Left ventricle myocardium inferior (tissue), 1 donor: ENCODE data around the gene KANSL1. TPM values are rescaled to one million over a fixed set of nuclear protein-coding genes. Genes with fewer than 3 reads are reported as not detected.

Experiments
- DNase-seq: peaks from one replicate; pipeline ENCODE4 v3.0.0-alpha.2; 2020
- H3K27ac ChIP-seq: fragments of 200-600 bp; replicated peaks from 2 replicates; pipeline ENCODE4 v1.8.0; 2021
- H3K27me3 ChIP-seq: fragments of 200-600 bp; 2 replicates; pipeline ENCODE4 v1.8.0; 2021; ENCODE audit warnings: low read depth
- H3K36me3 ChIP-seq: fragments of 200-600 bp; 2 replicates; pipeline ENCODE4 v1.8.0; 2021
- H3K4me1 ChIP-seq: fragments of 200-600 bp; 2 replicates; pipeline ENCODE4 v1.8.0; 2021
- H3K4me3 ChIP-seq: fragments of 200-600 bp; 2 replicates; pipeline ENCODE4 v1.8.0; 2021; ENCODE audit warnings: mild to moderate bottlenecking, moderate library complexity
- H3K9me3 ChIP-seq: fragments of 200-600 bp; replicated peaks from 2 replicates; pipeline ENCODE4 v1.8.0; 2021
- intact Hi-C: fragments of 100-400 bp; cut with micrococcal nuclease; formaldehyde crosslinking; loops from one replicate; pipeline ENCODE4 v1.11.0; 2022
- total RNA-seq: library from RNA; stranded (reverse); fragmentation: NEBNext Ultra II Directional; extraction: Animal tissue kit (Norgen Biotek cat#: 25700); gene quantifications from one replicate; pipeline ENCODE4 v1.2.1, GENCODE V29; 2021
- TF ChIP-seq, protein P1 (sequence below): fragments of 200-600 bp; IDR thresholded peaks from 2 replicates; pipeline ENCODE4 v1.8.0; 2021; ENCODE audit warnings: antibody characterized with exemption, mild to moderate bottlenecking, borderline replicate concordance
- donor health status: DM: no; HTN: yes; CAD: no; lungs with severe emphysema.

Gene KANSL1
- total RNA-seq, 1 donor from 2014 or later: 23.7 TPM

GRCh38 chr17:46148247-46148646 is 45.0 kb downstream of the KANSL1 start:
- H3K36me3 ChIP-seq: no peaks in the 10 kb centered on the region
- no peak overlapping the region for H3K4me3 ChIP-seq
- no peak overlapping the region for H3K27ac ChIP-seq
- H3K9me3 ChIP-seq: no peaks in the 10 kb centered on the region
- no peaks in the 10 kb centered on the region for H3K27me3 ChIP-seq
- peaks cover 94% of the 10 kb centered on the region for H3K4me1 ChIP-seq
- DNase-seq: no peak
- TF ChIP-seq, protein P1, sequence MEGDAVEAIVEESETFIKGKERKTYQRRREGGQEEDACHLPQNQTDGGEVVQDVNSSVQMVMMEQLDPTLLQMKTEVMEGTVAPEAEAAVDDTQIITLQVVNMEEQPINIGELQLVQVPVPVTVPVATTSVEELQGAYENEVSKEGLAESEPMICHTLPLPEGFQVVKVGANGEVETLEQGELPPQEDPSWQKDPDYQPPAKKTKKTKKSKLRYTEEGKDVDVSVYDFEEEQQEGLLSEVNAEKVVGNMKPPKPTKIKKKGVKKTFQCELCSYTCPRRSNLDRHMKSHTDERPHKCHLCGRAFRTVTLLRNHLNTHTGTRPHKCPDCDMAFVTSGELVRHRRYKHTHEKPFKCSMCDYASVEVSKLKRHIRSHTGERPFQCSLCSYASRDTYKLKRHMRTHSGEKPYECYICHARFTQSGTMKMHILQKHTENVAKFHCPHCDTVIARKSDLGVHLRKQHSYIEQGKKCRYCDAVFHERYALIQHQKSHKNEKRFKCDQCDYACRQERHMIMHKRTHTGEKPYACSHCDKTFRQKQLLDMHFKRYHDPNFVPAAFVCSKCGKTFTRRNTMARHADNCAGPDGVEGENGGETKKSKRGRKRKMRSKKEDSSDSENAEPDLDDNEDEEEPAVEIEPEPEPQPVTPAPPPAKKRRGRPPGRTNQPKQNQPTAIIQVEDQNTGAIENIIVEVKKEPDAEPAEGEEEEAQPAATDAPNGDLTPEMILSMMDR: no peak
- intact Hi-C loops: no loop called here

DNA sequence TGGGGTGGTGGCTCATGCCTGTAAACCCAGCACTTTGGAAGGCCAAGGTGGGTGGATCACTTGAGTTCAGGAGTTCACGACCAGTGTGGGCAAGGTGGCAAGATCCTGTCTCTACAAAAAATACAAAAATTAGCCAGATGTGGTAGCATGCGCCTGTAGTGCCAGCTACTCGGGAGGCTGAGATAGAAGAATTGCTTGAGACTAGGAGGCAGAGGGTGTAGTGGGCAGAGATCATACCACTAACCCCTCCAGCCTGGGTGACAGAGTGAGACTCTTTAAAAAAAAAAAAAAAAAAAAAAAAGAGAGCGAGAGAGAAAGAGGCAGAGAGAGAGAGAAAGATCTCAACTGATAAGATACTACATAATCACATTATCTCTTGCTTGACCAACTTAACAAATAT is 45.9 kb downstream of the KANSL1 start:
- Histone ChIP-seq H3K27ac (no peak overlapping the region), H3K36me3 (no peaks in the 10 kb centered on the region), H3K9me3 (no peaks in the 10 kb centered on the region), H3K4me3 (no peak overlapping the region), H3K27me3 (no peaks in the 10 kb centered on the region), H3K4me1 (peaks cover 94% of the 10 kb centered on the region)
- intact Hi-C loops: no loop called here
- no peak for DNase-seq
- TF ChIP-seq, protein P1: no peak

DNA sequence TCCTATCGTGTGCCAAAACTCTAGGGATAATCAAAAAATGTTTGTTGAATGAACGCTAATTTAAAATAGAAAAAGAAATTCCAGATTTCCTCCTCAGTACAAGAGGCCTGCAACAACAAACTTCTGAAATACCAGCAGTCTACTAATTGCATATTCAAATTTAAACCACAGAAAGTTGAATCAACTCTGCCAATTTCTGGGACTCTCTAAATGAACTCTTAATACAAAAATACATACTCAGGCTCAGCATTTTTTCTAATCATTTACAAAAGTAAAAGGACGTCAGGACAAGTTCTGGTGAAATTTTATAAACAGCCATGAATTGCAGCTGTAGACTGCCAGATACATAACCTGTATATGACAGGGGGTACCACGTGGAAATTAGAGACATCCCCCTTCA is 49.0 kb downstream of the KANSL1 start:
- Histone ChIP-seq H3K27me3 (no peaks in the 10 kb centered on the region), H3K4me1 (peaks cover 94% of the 10 kb centered on the region), H3K27ac (no peak overlapping the region), H3K4me3 (no peak overlapping the region), H3K9me3 (no peaks in the 10 kb centered on the region), H3K36me3 (no peaks in the 10 kb centered on the region)
- intact Hi-C loops: no loop called here
- no peak for DNase-seq
- TF ChIP-seq, protein P1: no peak

DNA sequence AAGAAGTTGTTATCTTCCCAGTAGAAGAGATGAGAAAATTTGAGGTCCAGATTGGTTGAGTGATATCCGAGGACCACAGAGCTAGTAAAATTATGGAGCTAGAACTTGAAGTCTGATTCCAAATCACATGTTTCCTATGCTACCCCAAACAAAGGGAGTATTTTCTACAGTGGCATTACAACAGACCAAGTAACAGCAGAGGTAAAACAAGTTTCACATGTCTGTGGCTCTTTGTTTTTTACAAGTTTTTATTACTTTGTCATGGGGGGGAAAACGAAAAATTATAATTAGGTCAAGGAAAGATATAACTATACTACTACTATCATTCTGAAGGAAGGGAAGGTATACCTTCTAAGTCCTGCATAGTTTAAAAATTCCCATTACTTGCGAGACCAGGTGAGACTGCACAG is 49.4 kb downstream of the KANSL1 start:
- Histone ChIP-seq H3K36me3 (no peaks in the 10 kb centered on the region), H3K9me3 (no peaks in the 10 kb centered on the region), H3K27ac (no peak overlapping the region), H3K4me1 (peaks cover 95% of the 10 kb centered on the region), H3K27me3 (no peaks in the 10 kb centered on the region), H3K4me3 (no peak overlapping the region)
- no peak for DNase-seq
- TF ChIP-seq, protein P1: no peak
- intact Hi-C loops: no loop called here

DNA sequence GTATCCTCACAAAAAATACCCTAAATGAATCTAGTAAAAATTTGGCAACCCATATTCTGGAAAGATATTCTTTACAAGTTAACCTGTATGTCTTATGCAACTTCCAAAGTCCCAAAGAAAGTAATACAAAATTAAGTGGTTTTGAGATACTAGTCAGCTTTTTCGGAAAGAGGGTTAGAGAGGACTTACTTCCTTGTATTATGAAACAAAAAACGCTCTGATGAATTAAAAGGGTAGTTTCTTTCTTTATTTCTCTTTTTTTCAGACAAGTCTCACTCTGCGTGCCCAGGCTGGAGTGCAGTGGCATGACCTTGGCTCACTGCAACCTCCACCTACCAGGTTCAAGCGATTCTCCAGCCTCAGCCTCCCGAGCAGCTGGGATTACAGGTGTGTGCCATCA is 51.6 kb downstream of the KANSL1 start:
- Histone ChIP-seq H3K36me3 (no peaks in the 10 kb centered on the region), H3K9me3 (no peaks in the 10 kb centered on the region), H3K4me1 (peaks cover 98% of the 10 kb centered on the region), H3K4me3 (no peak overlapping the region), H3K27ac (no peak overlapping the region), H3K27me3 (no peaks in the 10 kb centered on the region)
- DNase-seq: no peak
- TF ChIP-seq, protein P1: no peak
- intact Hi-C loops: no loop called here
